KOPT-K1 (cell line): ENCODE measurements around the gene USP34.
"Not testable (repeated sequence)": the region's sequence is repeated elsewhere in the genome, so short reads cannot be mapped to it uniquely, and the experiment has no call there.

Source experiments
- H3K27ac ChIP-seq: fragments of 200-600 bp; sonication (generic); 2 replicates; pipeline ENCODE4 v1.5.1; 2016; ENCODE audit warnings: antibody characterized with exemption, mild to moderate bottlenecking, low read depth, low read length; ENCODE audit not compliant: poor library complexity, severe bottlenecking
- H3K36me3 ChIP-seq: fragments of 200-600 bp; sonication (generic); 2 replicates; pipeline ENCODE4 v1.5.1; 2017; ENCODE audit warnings: antibody characterized with exemption, mild to moderate bottlenecking, low read length, moderate library complexity; ENCODE audit not compliant: insufficient read depth
- H3K9me3 ChIP-seq: fragments of 200-600 bp; sonication (generic); 2 replicates; pipeline ENCODE4 v1.5.1; 2017; ENCODE audit warnings: antibody characterized with exemption, low read length, mild to moderate bottlenecking; ENCODE audit not compliant: insufficient read depth, poor library complexity, severe bottlenecking

The USP34 gene

DNA sequence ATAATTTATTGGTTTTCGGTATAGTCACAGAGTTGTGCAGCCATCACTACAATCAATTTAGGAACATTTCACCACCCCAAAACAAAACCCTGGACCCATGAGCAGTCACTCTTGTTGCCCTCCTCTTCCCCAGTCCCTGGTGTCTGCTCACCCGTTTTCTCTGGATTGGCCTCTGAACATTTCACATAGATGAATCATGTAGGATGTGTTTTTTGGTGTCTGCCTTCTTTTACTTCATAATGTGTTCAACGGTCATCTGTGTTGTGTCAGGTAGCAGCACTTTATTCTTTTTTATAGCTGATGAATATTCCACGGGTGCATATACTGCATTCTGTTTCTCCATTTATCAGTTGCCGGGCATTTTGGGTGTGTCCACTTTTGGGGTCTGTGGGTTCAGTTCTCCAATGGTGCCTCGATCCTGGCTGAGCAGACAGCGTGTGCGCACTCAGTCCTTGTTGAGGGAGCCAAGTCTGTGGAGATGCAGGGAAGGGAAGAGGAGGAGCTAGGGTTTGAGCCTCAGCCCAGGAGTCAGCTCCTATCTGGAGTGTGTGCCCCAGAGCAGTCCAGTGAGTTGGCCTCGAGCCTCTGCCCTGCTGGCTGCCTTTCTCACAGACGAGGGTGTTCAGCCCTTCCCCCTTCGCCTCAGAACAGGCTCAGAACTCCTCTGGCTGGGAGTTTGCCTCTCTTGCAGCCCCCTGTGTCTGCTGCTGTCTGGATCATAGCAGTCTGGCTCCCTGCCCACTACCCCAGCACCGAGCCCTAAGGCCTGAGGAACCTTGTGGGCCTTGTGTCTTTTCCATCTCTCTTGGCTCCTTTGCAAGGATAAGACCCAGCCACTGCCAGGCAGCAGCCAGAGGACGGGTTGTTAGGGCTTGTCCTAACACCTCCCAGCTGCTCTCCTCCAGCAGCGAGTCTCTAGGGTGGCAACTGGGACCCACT, 290.9 kb downstream of the USP34 start:
- H3K9me3 ChIP-seq = no peaks in the 10 kb centered on the region
- no peak overlapping the region for H3K27ac ChIP-seq
- H3K36me3 ChIP-seq = peaks cover 63% of the 10 kb centered on the region

DNA sequence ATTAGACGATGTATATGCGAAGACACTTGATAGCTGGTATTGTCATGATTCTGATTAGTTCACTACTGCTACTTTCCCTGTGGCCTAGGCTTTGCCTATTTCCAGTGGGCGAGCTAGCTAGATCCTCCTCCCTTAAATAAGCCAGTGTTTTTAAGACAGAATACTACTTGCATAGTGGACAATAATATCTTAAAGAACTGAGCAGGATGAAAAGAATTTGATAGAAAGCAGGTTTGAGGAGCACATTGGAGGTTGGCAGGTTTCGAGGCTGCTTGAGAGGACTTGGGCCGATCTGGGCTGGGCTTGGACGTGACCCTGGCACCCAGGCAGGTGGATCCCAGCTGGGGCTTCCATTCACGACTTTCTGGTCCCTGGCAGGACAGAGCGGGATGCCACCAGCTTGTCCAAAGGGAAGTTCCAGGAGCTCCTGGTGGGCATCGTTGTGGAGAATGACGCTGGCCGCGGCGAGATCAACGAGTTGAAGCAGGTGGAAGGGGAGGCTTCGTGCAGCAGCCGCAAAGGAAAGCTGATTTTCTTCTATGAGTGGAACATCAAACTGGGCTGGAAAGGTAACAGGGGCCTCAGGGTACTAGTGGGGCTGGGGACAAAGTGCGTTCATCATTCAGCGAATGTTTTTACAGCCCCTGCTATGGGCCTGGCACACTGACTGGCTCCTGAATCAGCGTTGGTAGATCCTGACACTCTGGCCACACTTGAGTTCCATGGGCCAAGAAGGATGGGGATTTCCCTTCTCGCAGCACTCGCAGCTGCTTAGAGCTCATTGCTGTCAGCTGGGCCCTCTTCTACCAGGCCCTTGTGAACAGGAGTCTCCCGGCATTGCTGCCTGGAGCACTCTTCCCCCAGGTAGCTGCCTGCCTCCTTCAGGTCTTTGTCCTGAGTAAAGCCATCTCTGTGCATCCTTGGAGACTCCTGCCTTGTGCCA, 292.0 kb downstream of the USP34 start:
- Histone ChIP-seq H3K9me3 (no peaks in the 10 kb centered on the region), H3K36me3 (peaks cover 52% of the 10 kb centered on the region), H3K27ac (peak overlapping the region; percentile 98)

DNA sequence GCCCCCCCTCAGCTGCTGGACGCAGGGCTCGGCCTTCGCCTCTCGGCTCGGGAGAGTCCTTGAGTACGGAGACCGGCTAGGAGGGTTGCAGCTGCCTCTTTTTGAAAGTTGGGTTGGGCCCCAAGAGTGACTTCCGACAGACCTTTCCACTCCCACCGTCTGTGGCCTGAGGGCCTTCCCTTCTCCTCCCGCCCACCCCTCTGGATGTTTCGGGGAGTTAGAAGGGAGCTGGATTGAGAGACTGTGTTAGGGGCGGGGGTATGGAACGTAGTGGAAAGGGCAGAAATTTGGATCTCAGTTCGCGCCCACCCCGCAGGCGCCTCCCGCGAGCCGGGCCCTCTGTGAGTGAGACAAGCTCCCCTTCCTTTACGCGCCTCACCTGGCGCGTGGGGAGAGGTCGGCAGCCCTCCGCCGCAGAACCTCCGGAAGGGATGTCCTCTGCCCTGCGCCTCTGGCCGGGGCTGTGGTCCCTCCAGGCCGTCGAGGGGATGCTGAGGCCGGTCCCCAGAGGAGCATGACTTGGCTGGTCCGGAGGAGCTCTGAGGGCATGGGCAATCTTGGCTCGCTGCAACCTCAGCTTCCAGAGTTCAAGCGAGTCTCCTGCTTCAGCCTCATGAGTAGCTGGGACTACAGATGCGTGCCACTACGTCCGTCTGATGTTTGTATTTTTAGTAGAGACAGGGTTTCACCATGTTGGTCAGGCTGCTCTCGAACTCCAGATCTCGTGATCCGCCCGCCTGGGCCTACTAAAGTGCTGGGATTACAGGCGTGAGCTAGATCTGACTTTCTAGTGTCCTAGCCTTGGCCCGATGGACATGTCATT, 292.9 kb downstream of the USP34 start:
- H3K9me3 ChIP-seq = no peaks in the 10 kb centered on the region
- peak overlapping the region; percentile 98 for H3K27ac ChIP-seq
- peaks cover 42% of the 10 kb centered on the region for H3K36me3 ChIP-seq

DNA sequence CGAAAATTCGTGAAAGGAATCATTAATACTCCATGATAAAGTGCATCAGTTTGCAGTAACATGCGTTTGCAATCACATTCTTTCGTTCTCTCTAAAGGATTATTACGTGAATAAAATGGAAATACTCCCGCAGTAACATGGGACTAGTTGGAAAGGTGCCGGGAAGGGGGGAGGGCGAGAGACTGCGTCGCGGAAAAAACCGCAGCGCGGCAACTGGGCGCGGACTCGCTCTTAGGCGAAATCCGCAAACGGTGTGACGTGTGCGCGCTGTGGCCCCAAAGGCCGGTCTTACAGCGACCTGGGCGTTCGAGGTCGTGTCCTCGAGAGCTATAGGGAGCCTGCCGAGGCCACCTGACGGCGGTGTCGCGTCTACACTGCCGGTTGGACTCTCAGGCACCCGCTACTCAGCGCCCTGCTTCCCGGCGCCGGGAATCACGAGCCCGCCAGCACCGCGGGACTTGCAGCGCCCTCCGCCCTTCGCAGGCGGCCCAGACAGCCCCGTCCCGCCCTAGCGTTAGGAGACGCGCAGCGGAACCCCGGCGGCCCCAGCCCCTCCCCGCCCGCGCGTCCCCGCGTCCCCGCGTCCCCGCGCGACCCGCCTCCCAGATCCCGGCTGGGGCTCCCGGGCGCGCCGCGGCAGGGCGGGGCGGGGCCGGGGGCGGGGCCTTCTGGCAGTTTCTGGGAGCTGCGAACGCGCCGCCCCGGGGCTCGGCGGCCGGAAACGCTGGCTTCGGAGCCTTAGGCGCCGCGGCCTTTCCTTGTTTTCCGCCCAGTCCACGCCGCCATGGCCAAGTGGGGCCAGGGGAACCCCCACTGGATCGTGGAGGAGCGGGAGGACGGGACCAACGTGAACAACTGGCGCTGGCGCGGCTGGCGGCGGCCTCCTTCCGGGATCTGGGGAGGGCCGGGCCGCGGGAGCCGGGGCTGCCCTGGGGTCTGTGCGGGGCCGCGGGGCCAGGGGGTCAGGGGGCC, 293.8 kb downstream of the USP34 start:
- H3K36me3 ChIP-seq = peaks cover 33% of the 10 kb centered on the region
- no peaks in the 10 kb centered on the region for H3K9me3 ChIP-seq
- peak overlapping the region; percentile 98 for H3K27ac ChIP-seq

DNA sequence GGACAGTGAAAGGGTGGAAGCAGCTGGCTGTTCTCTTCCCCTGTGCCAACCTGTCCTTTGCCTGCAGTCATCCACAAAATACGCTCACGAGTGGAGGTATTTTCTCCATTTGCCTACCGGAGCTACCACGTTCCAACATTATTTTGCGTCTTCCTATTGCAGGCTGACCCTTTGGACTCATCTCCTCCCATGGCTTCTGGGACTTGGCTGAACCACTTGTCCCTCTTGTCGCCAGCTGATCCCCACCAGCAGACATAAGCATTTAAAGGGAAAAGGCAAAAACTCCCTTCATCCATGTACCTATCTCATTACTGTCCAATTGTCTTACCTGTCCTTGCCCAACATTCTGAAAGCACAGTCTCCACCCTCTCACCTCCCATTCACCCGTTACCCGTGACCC, 295.9 kb downstream of the USP34 start:
- Histone ChIP-seq H3K9me3 (no peaks in the 10 kb centered on the region), H3K36me3 (peaks cover 13% of the 10 kb centered on the region), H3K27ac (no peak overlapping the region)

DNA sequence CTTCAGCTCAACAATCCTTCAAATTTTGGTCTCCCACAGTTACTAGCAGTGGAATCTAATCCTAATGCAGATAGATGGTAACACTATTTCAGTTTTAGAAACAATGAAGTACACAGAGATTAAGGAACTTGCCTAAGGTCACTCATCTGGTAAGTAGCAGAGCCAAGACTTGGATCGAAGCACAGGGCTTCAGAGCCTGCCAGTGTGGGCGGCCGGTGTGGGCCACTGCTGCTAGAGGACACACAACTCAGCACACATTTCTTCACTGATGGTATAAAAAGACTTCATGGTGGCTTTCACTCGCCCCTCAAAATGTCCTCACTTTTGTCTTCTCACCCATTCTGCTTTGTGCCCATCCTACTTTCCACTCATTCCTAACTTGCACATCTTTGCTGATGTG, 297.8 kb downstream of the USP34 start:
- H3K36me3 ChIP-seq = no peaks in the 10 kb centered on the region

DNA sequence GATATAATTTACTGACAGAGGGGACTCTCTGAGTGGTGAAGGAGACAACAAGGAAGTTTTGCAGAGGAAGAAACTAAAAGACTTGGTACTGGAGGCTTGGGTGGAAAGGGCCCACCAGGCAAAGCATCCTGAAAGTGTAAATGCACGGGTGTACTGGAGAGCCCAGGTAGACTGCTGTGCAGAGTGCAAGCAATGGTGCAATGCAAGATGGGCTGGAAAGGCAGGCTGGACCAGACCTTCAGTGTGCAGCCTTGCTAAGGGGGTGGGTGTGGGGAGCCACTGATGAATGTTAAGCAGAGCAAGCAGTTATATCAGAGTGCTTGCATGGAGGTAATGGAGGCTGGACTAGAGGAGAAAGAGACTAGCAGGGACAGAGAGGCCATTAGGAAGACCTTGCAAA, 298.2 kb downstream of the USP34 start:
- Histone ChIP-seq H3K9me3 (no peaks in the 10 kb centered on the region), H3K36me3 (no peaks in the 10 kb centered on the region), H3K27ac (no peak overlapping the region)

More for the DNA sequence above, 297.8 kb downstream of the USP34 start:
- Histone ChIP-seq H3K9me3 (no peaks in the 10 kb centered on the region), H3K27ac (no peak overlapping the region)

DNA sequence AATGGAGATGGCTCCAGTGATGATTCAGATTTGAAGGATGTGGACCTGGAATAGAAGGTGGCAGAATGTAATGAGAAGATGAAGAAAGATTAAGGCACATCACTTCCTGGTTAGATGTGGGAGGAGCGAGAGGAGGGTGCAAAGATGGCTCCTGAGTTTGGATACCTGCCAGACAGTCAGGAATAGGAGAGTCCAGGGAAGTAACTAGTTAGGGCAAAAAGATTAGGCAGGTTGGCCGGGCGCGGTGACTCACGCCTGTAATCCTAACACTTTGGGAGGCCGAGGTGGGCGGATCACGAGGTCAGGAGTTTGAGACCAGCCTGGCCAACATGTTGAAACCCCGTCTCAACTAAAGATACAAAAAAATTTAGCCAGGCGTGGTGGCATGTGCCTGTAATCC, 303.3 kb downstream of the USP34 start:
- Histone ChIP-seq H3K27ac (no peak overlapping the region), H3K9me3 (no peaks in the 10 kb centered on the region), H3K36me3 (peaks cover 9% of the 10 kb centered on the region)

DNA sequence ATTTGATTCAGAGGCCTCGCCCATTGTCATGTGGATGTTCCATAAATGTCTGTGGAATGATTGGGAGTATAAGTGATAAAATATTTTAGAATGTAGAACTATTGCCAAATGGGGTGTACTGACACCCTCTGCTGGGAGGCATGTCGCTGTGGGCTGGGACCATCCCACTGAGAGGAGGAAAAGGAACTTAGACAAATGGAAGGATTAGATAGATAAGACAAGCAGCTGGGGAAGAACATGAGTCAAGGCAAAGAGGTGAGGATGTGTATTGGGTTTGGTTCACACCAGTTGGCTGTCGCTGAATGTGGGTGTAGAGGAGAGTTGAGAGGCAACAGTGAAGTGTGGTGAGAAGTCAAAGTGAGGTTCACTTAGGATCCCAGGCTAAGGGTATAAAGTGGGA, 304.9 kb downstream of the USP34 start:
- Histone ChIP-seq H3K9me3 (no peaks in the 10 kb centered on the region), H3K27ac (no peak overlapping the region), H3K36me3 (peaks cover 9% of the 10 kb centered on the region)

DNA sequence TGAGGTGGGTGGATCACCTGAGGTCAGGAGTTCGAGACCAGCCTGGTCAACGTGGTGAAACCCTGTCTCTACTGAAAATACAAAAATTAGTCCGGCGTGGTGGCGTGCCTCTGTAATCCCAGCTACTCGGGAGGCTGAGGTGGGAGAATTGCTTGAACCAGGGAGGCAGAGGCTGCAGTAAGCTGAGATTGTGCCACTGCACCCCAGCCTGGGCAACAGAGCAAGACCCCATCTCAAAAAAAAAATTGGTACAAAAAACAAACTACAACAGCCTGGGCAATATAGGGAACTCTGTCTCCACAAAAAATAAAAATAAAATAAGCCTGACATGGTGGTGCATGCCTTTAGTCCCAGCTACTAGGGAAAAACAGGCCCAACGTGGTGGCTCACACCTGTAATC, 305.8 kb downstream of the USP34 start:
- H3K9me3 ChIP-seq, H3K36me3 ChIP-seq, H3K27ac ChIP-seq: not testable (repeated sequence)

DNA sequence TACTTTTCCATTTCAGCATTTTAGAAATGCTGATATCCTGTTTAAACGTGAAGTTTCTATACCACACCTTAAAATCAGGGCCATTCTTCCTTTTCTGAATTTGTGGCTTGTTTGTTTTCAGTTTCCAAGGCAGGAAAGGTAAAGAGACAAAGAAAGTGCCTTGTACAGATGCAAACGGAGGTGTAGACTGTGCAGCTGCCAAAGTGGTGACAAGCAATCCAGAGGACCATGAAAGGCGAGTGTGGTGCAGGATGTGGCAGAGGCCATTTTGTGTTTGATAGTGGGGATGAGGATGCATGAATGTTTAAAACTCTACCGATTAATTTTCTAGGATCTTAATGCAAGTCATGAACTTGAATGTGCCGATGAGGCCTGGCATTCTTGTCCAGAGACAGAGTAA, 308.2 kb downstream of the USP34 start:
- Histone ChIP-seq H3K36me3 (peaks cover 9% of the 10 kb centered on the region), H3K9me3 (no peaks in the 10 kb centered on the region), H3K27ac (no peak overlapping the region)

DNA sequence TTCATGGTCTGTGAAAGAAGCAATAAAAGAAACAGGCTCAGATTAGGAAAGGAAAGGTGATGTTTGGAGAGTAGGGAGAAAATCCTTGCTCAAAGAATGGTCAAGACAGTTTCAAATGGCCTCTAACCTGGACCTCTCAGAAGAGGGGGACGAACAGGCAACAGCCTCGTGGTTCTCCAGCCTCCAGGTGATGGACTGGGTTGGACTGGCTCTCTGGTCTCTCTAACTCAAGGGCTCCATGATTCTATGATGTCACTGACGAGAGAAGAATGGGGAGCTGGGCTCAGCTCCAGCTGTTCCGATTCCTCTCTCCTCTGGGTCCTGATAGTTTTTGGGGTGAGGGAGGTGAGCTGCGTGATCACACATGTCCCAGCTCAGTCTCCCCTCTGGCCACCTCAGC, 309.0 kb downstream of the USP34 start, which contains the start of gene C2orf74:
Gene C2orf74, plus strand, starts transcription at position 301 of the 400 bp plus-strand sequence. CDS start 327 bp downstream, outside the sequence.
- Histone ChIP-seq H3K27ac (no peak within 1 kb of the TSS), H3K36me3 (peaks cover 9% of the 10 kb centered on the region), H3K9me3 (no peaks in the 10 kb centered on the region)

DNA sequence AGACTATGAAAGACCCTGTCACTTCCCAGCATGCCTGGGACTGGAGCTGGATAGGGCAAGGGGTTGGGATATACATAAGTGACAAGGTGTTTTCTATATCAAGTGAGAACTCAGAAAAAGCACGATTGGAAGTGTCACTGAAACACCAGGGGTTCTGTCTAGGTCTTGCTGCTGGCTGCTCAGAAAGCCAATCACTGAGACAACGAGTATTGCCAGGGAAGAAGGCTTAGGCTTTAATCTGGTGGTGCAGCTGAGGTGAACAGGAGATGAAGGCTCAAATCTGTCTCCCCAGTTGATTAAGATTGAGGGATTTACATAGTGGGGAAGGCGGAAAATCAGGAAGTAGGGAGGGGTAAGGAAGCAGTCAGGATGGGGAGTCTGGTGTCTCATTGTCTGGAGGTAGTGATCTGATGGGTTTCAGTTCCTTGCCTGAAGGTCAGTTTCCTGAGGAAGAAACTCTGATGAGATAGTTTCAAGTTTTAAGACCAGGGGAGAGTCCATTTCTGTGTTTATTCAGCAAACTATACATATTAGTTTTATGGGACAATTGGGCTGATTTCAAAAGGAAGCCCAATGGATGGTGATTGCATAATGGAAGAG, 312.4 kb downstream of the USP34 start:
- Histone ChIP-seq H3K27ac (no peak overlapping the region), H3K36me3 (no peaks in the 10 kb centered on the region), H3K9me3 (no peaks in the 10 kb centered on the region)
